ENCODE data around the gene NAP1L5.

GRCh38 chr4:88659055-88659889 lies 38.4 kb downstream of the NAP1L5 start:
- TF ChIP-seq CTCF (IDR thresholded peaks at IDR 0.05; ENCODE audit: insufficient read depth, low read depth, low read length) (peak; percentile 74), EZH2 (IDR thresholded peaks at IDR 0.05; ENCODE audit: insufficient read depth, low read length) (no peak)

Measured in astrocyte (in vitro differentiated cells and primary cell).